ENCODE results near the gene TGFBR2. TPM values are rescaled to one million over a fixed set of nuclear protein-coding genes. Genes with fewer than 3 reads are reported as not detected.
A peak's percentile ranks its signal among the peaks of the same experiment; 100 is the strongest.
"Not testable (repeated sequence)": the region's sequence is repeated elsewhere in the genome, so short reads cannot be mapped to it uniquely, and the experiment has no call there.

The TGFBR2 gene
- total and polyA plus RNA-seq, 2 experiments from 2014 or later = 135 to 188 TPM

DNA sequence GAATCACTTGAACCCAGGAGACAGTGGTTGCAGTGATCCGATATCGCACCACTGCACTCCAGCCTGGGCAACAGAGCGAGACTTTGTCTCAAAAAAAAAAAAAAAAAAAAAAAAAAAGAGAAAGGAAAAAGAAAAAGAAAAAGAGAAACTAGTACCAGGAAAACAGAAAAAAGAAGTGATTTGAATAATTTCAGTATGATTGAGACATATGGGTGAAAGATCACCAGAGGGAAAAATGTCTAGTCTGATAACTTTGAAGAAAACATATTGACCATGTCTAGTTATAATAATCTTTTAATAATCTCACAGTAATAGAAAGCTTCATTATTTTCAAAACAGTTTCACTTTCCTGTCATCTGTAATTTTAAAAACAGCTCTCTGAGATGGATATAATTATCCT is 16.4 kb downstream of the TGFBR2 start:
- H3K27me3 ChIP-seq (replicated peaks; ENCODE audit: insufficient read depth) = no peaks in the 10 kb centered on the region
- H3K4me3 ChIP-seq = no peak overlapping the region
- TF ChIP-seq EZH2 (IDR thresholded peaks at IDR 0.05; ENCODE audit: insufficient read depth, poor library complexity, severe bottlenecking) (no peak), EZH2phosphoT487 (IDR thresholded peaks at IDR 0.05; ENCODE audit: insufficient read depth, low read depth) (no peak)
- DNase-seq = no peak
- no peak overlapping the region for H3K4me2 ChIP-seq (ENCODE audit: unreplicated experiment)
- no peak overlapping the region for H3K9ac ChIP-seq
- peaks cover 68% of the 10 kb centered on the region for H3K4me1 ChIP-seq (ENCODE audit: insufficient read depth)
- in situ Hi-C loops (cut with MboI) = no loop called here
- H3K27ac ChIP-seq = 0 out of 2 replicates have a peak overlapping the region, but pooled peaks have one; percentile 0
- H3K36me3 ChIP-seq (ENCODE audit: low read depth) = peaks cover 39% of the 10 kb centered on the region
- H3K9me3 ChIP-seq (ENCODE audit: low read depth) = no peaks in the 10 kb centered on the region
- H2AFZ ChIP-seq = no peak overlapping the region
- peaks cover 4% of the 10 kb centered on the region; the same call in 1 of the 2 replicates for H4K20me1 ChIP-seq (ENCODE audit: insufficient read depth)
- H3F3A ChIP-seq (ENCODE audit: insufficient read depth) = peaks cover 47% of the 10 kb centered on the region
- peaks cover 100% of the 10 kb centered on the region for H3K79me2 ChIP-seq (ENCODE audit: insufficient read depth)
- 67% methylated on average over 3 of the region's 3 CpGs for WGBS, 2 experiments (ENCODE audit: low coverage in 1 of 2, low lambda C conversion rate in 2 of 2, missing lambda C conversion rate in 2 of 2)
- H3K9me2 ChIP-seq (ENCODE audit: insufficient read depth) = no peaks in the 10 kb centered on the region

- H2AFZ ChIP-seq = no peak overlapping the region
- H3K79me2 ChIP-seq (ENCODE audit: insufficient read depth) = peaks cover 100% of the 10 kb centered on the region
- 0 out of 2 replicates have a peak overlapping the region, but pooled peaks have one; percentile 0 for H3K27ac ChIP-seq
- H3F3A ChIP-seq (ENCODE audit: insufficient read depth) = peaks cover 50% of the 10 kb centered on the region
- peaks cover 70% of the 10 kb centered on the region for H3K4me1 ChIP-seq (ENCODE audit: insufficient read depth)
- H3K4me2 ChIP-seq (ENCODE audit: unreplicated experiment) = no peak overlapping the region
- in situ Hi-C loops (cut with MboI) = no loop called here
- WGBS, 2 experiments (ENCODE audit: low coverage in 1 of 2, low lambda C conversion rate in 2 of 2, missing lambda C conversion rate in 2 of 2) = 44 to 50% methylated on average over 5 of the region's 5 CpGs
- no peak for TF ChIP-seq EZH2 (IDR thresholded peaks at IDR 0.05; ENCODE audit: insufficient read depth, poor library complexity, severe bottlenecking)
- TF ChIP-seq EZH2phosphoT487 (IDR thresholded peaks at IDR 0.05; ENCODE audit: insufficient read depth, low read depth) = no peak
- H3K4me3 ChIP-seq = no peak overlapping the region
- peaks cover 38% of the 10 kb centered on the region for H3K36me3 ChIP-seq (ENCODE audit: low read depth)
- peaks cover 4% of the 10 kb centered on the region; the same call in 1 of the 2 replicates for H4K20me1 ChIP-seq (ENCODE audit: insufficient read depth)
- H3K9ac ChIP-seq = no peak overlapping the region
- DNase-seq = peak; percentile 37
- no peaks in the 10 kb centered on the region for H3K27me3 ChIP-seq (replicated peaks; ENCODE audit: insufficient read depth)
- no peaks in the 10 kb centered on the region for H3K9me2 ChIP-seq (ENCODE audit: insufficient read depth)
- H3K9me3 ChIP-seq (ENCODE audit: low read depth) = no peaks in the 10 kb centered on the region
Measured at GRCh38 chr3:30623351-30623750, 16.9 kb downstream of the TGFBR2 start.

DNA sequence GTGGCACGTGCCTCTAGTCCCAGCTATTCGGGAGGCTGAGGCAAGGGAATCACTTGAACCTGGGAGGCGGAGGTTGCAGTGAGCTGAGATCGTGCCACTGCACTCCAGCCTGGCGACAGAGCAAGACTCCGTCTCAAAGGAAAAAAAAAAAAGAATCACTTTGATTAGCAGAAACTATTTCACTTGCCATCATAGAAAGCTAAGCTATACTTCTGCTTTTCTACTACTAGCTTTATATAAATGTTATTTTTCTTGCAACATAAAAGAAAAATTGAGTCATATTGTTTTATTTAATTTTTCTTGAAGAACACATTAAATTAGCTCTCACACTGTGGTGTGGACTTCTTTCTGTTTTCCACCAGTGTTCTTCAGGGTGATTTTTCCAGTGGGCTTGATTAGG is 18.1 kb downstream of the TGFBR2 start:
- H3K27me3 ChIP-seq (replicated peaks; ENCODE audit: insufficient read depth); H2AFZ ChIP-seq; H3K4me3 ChIP-seq; H3K9me3 ChIP-seq (ENCODE audit: low read depth); H3K27ac ChIP-seq; in situ Hi-C loops (cut with MboI); H4K20me1 ChIP-seq (ENCODE audit: insufficient read depth); H3K9ac ChIP-seq; DNase-seq; H3K4me2 ChIP-seq (ENCODE audit: unreplicated experiment); H3K9me2 ChIP-seq (ENCODE audit: insufficient read depth): not testable (repeated sequence)
- H3K36me3 ChIP-seq (ENCODE audit: low read depth) = peaks cover 38% of the 10 kb centered on the region
- H3K79me2 ChIP-seq (ENCODE audit: insufficient read depth) = peaks cover 100% of the 10 kb centered on the region
- peaks cover 48% of the 10 kb centered on the region for H3F3A ChIP-seq (ENCODE audit: insufficient read depth)
- WGBS, 2 experiments (ENCODE audit: low coverage in 1 of 2, low lambda C conversion rate in 2 of 2, missing lambda C conversion rate in 2 of 2) = 80 to 81% methylated on average over 6 of the region's 6 CpGs
- H3K4me1 ChIP-seq (ENCODE audit: insufficient read depth) = peaks cover 70% of the 10 kb centered on the region

- H3K4me2 ChIP-seq (ENCODE audit: unreplicated experiment) = peak overlapping the region; percentile 31
- H3K9me3 ChIP-seq (ENCODE audit: low read depth) = no peaks in the 10 kb centered on the region
- no peak overlapping the region for H2AFZ ChIP-seq
- in situ Hi-C loops (cut with MboI) = no loop called here
- H3F3A ChIP-seq (ENCODE audit: insufficient read depth) = peaks cover 50% of the 10 kb centered on the region
- H3K9me2 ChIP-seq (ENCODE audit: insufficient read depth) = no peaks in the 10 kb centered on the region
- no peaks in the 10 kb centered on the region for H4K20me1 ChIP-seq (ENCODE audit: insufficient read depth)
- H3K36me3 ChIP-seq (ENCODE audit: low read depth) = peaks cover 48% of the 10 kb centered on the region
- no peaks in the 10 kb centered on the region for H3K27me3 ChIP-seq (replicated peaks; ENCODE audit: insufficient read depth)
- peak; percentile 55 for DNase-seq
- TF ChIP-seq EZH2phosphoT487 (IDR thresholded peaks at IDR 0.05; ENCODE audit: insufficient read depth, low read depth) = no peak
- no peak for TF ChIP-seq EZH2 (IDR thresholded peaks at IDR 0.05; ENCODE audit: insufficient read depth, poor library complexity, severe bottlenecking)
- no peak overlapping the region for H3K4me3 ChIP-seq
- H3K79me2 ChIP-seq (ENCODE audit: insufficient read depth) = peaks cover 100% of the 10 kb centered on the region
- peak overlapping the region; percentile 55 for H3K27ac ChIP-seq
- peaks cover 65% of the 10 kb centered on the region for H3K4me1 ChIP-seq (ENCODE audit: insufficient read depth)
- no peak overlapping the region for H3K9ac ChIP-seq
- 54 to 61% methylated on average over 4 of the region's 4 CpGs for WGBS, 2 experiments (ENCODE audit: low coverage in 1 of 2, low lambda C conversion rate in 2 of 2, missing lambda C conversion rate in 2 of 2)
Measured at GRCh38 chr3:30625541-30626438, 19.4 kb downstream of the TGFBR2 start.
